ENCODE results near the gene MRPS6. TPM values are rescaled to one million over a fixed set of nuclear protein-coding genes. Genes with fewer than 3 reads are reported as not detected.

Gene MRPS6
- total and polyA plus RNA-seq, 2 of the 13 experiments (the other 11 are each of a cell fraction or from before 2014, with no cell fraction given), result 14.2 to 26.9 TPM

DNA sequence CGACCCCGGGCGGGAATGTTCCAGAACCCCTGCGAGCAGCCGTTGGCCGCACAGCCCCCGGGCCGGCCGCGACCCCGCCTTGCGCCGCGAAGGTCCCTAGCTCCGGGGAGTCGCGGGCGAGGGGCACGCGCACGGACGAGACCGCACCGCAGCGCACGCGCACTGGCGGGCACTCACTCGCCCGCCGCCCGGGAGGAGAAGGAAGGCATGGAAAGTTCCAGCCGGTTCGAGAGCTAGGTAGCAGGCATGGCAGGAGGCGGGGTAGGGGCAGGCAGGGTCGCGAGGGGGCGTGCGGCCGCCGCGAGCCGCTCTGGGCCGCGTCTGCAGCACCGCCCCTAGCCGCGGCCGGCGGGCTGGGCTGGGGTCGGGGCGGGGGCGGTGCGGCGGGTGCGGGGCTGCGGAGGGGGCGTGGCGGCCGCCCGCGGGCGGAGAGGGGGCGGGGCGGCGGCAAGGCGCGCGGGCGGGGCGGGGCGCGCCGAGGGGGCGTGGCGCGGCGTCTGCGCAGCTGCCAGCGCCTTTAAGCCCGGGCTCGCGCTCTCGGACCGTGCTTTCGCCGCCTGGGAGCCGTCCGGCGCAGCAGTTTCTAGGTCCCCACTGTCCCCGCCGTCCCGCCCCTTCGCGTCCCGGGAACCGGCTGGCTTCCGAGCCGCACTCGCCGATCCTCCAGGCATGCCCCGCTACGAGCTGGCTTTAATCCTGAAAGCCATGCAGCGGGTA lies at the start of gene MRPS6, which contains the start of gene SLC5A3 (continued):
- TF ChIP-seq, protein P1, sequence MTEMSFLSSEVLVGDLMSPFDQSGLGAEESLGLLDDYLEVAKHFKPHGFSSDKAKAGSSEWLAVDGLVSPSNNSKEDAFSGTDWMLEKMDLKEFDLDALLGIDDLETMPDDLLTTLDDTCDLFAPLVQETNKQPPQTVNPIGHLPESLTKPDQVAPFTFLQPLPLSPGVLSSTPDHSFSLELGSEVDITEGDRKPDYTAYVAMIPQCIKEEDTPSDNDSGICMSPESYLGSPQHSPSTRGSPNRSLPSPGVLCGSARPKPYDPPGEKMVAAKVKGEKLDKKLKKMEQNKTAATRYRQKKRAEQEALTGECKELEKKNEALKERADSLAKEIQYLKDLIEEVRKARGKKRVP (CRISPR knock-in tag; IDR thresholded peaks at IDR 0.05), result no peak
- 0 out of 2 replicates have a peak, but pooled peaks have one; percentile 55 for TF ChIP-seq ZMAT3 (CRISPR knock-in tag; conservative IDR thresholded peaks at IDR 0.05)
- TF ChIP-seq AKAP8 (CRISPR knock-in tag; IDR thresholded peaks at IDR 0.05), result no peak; the same call in 1 of the 2 replicates
- TF ChIP-seq LCORL (IDR thresholded peaks at IDR 0.05), result no peak
- TF ChIP-seq LCORL (CRISPR knock-in tag; IDR thresholded peaks at IDR 0.05), result 0 out of 2 replicates have a peak, but pooled peaks have one; percentile 29
- TF ChIP-seq HOXD1 (CRISPR knock-in tag; IDR thresholded peaks at IDR 0.05), result peak; percentile 5; the same call in 1 of the 2 replicates
- peak; percentile 37 for TF ChIP-seq TBX2 (CRISPR knock-in tag; IDR thresholded peaks at IDR 0.05; ENCODE audit: borderline replicate concordance)
- 0 out of 2 replicates have a peak, but pooled peaks have one; percentile 48 for TF ChIP-seq ZSCAN31 (CRISPR knock-in tag; IDR thresholded peaks at IDR 0.05; ENCODE audit: low read depth)
- peak; percentile 83; the same call in 1 of the 2 replicates for TF ChIP-seq ZNF446 (CRISPR knock-in tag; IDR thresholded peaks at IDR 0.05)
- no peak for TF ChIP-seq ZNF530 (CRISPR knock-in tag; IDR thresholded peaks at IDR 0.05; ENCODE audit: low read depth)
- no peak for TF ChIP-seq ZNF180 (CRISPR knock-in tag; IDR thresholded peaks at IDR 0.05; ENCODE audit: borderline replicate concordance, low read depth)
- TF ChIP-seq THYN1 (CRISPR knock-in tag; IDR thresholded peaks at IDR 0.05; ENCODE audit: borderline replicate concordance, low read depth), result no peak
- TF ChIP-seq PAWR (CRISPR knock-in tag; IDR thresholded peaks at IDR 0.05; ENCODE audit: borderline replicate concordance), result no peak
- no peak for TF ChIP-seq HNRNPUL1 (IDR thresholded peaks at IDR 0.05; ENCODE audit: low read depth, low read length)
- TF ChIP-seq KLF12 (CRISPR knock-in tag; IDR thresholded peaks at IDR 0.05; ENCODE audit: borderline replicate concordance), result peak; percentile 72; the same call in 1 of the 2 replicates
- no peak for TF ChIP-seq ZNF326 (CRISPR knock-in tag; IDR thresholded peaks at IDR 0.05; ENCODE audit: borderline replicate concordance)
- TF ChIP-seq AHR (CRISPR knock-in tag; IDR thresholded peaks at IDR 0.05), result no peak
- TF ChIP-seq FIP1L1 (IDR thresholded peaks at IDR 0.05; ENCODE audit: borderline replicate concordance, insufficient read depth, low read depth, low read length), result no peak
- 0 out of 2 replicates have a peak, but pooled peaks have one; percentile 13 for TF ChIP-seq KAT8 (CRISPR knock-in tag; IDR thresholded peaks at IDR 0.05)
- no peak for TF ChIP-seq ZNF124 (CRISPR knock-in tag; IDR thresholded peaks at IDR 0.05)
- TF ChIP-seq ZSCAN9 (CRISPR knock-in tag; IDR thresholded peaks at IDR 0.05; ENCODE audit: borderline replicate concordance), result no peak
- TF ChIP-seq SMAD3 (CRISPR knock-in tag; IDR thresholded peaks at IDR 0.05), result 0 out of 2 replicates have a peak, but pooled peaks have one; percentile 31
- no peak for TF ChIP-seq GPN1 (CRISPR knock-in tag; IDR thresholded peaks at IDR 0.05; ENCODE audit: borderline replicate concordance)
- no peak for TF ChIP-seq NFE2L1 (CRISPR knock-in tag; IDR thresholded peaks at IDR 0.05; ENCODE audit: borderline replicate concordance)
- no peak for TF ChIP-seq ZBTB7A (CRISPR knock-in tag; IDR thresholded peaks at IDR 0.05)
- peak; percentile 70; the same call in 1 of the 2 replicates for TF ChIP-seq ZNF546 (CRISPR knock-in tag; conservative IDR thresholded peaks at IDR 0.05)
- TF ChIP-seq, protein P2, sequence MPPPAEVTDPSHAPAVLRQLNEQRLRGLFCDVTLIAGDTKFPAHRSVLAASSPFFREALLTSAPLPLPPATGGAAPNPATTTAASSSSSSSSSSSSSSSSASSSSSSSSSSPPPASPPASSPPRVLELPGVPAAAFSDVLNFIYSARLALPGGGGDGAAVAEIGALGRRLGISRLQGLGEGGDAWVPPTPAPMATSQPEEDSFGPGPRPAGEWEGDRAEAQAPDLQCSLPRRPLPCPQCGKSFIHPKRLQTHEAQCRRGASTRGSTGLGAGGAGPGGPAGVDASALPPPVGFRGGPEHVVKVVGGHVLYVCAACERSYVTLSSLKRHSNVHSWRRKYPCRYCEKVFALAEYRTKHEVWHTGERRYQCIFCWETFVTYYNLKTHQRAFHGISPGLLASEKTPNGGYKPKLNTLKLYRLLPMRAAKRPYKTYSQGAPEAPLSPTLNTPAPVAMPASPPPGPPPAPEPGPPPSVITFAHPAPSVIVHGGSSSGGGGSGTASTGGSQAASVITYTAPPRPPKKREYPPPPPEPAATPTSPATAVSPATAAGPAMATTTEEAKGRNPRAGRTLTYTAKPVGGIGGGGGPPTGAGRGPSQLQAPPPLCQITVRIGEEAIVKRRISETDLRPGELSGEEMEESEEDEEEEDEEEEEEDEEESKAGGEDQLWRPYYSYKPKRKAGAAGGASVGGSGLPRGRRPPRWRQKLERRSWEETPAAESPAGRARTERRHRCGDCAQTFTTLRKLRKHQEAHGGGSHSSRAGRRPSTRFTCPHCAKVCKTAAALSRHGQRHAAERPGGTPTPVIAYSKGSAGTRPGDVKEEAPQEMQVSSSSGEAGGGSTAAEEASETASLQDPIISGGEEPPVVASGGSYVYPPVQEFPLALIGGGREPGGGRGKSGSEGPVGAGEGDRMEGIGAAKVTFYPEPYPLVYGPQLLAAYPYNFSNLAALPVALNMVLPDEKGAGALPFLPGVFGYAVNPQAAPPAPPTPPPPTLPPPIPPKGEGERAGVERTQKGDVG (CRISPR knock-in tag; IDR thresholded peaks at IDR 0.05; ENCODE audit: borderline replicate concordance), result no peak

All from HepG2 (cell line).